GM12864 (cell line): Measurements from ENCODE around the gene CCDC182.

Experiments
- DNase-seq: peaks from one replicate; pipeline ENCODE4 v3.0.0-alpha.2; 2011; ENCODE audit warnings: low read depth
- H3K4me3 ChIP-seq: 2 replicates; pipeline ENCODE4 v1.5.1; 2011; ENCODE audit warnings: mild to moderate bottlenecking, low read depth, low read length, control low read depth
- TF ChIP-seq, protein P1 (sequence below): IDR thresholded peaks from 2 replicates; pipeline ENCODE4 v1.5.1; 2011; ENCODE audit warnings: low read depth, mild to moderate bottlenecking, moderate library complexity, low read length, control low read depth, inconsistent platforms; ENCODE audit errors: missing control alignments

Gene CCDC182

DNA sequence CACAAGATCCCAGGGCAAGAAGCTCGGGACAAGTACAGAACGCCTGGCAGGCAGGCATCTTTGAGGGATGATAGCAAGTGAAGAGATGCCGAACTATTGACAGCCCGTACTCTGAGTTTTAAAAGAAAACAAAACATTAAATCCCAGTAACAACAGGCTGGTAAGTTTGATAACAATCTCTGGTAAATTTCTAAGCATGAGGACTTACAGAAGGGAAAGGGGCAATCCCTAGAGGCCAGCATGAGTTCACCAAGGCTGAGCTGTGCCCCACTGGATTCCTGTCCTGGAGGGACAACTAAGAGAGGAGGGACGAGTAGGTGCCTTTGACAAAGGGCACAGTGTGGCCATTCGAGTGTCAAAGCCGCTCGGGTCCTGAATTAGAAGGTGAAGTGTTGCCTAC is 26.2 kb downstream of the CCDC182 start:
- TF ChIP-seq, protein P1, sequence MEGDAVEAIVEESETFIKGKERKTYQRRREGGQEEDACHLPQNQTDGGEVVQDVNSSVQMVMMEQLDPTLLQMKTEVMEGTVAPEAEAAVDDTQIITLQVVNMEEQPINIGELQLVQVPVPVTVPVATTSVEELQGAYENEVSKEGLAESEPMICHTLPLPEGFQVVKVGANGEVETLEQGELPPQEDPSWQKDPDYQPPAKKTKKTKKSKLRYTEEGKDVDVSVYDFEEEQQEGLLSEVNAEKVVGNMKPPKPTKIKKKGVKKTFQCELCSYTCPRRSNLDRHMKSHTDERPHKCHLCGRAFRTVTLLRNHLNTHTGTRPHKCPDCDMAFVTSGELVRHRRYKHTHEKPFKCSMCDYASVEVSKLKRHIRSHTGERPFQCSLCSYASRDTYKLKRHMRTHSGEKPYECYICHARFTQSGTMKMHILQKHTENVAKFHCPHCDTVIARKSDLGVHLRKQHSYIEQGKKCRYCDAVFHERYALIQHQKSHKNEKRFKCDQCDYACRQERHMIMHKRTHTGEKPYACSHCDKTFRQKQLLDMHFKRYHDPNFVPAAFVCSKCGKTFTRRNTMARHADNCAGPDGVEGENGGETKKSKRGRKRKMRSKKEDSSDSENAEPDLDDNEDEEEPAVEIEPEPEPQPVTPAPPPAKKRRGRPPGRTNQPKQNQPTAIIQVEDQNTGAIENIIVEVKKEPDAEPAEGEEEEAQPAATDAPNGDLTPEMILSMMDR, result no peak
- DNase-seq, result no peak
- H3K4me3 ChIP-seq, result no peak overlapping the region

DNA sequence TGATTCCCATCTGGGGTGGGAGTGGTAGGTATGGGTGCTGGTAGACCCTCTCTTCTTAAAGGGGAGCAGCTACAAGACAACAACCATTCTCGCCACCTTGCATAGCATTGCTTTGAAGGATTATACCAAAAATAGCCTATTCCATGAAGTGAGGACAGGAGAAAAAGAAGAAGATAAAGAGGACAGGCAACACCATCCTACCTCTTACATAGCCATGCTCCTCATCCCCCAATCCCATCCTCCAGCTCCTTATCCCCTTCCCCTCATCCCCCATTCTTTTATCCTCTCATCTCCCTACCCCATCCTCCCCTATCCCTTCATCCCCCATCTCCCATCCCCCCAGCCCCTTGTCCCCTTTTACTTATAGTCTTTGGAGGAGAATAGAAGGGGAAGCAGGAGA is 29.1 kb downstream of the CCDC182 start:
- no peak overlapping the region for H3K4me3 ChIP-seq
- DNase-seq, result no peak
- TF ChIP-seq, protein P1, result no peak

DNA sequence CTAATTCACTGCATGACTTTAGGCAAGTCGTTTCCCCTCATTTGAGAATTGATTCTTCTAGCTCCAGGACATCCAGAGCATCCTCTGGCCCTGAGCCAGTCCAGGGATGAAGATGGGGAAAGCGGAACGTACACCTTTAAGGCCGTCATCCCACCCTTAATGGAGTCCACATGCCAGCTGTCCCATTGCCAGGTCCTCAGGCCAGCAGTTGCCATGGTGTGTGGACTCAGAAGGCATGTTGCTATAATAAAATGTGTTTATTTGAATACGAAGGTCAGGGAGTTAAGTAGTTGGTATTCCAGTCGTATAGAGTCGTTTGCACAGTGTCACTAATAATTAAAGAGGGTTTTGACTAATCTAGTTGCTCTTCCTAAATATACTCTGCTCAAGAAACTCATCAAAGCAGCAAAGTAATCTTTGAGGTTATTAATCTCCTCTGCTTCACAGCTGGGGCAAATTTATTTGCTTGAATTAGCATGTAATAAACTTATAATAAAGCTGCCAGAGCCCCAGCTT is 30.4 kb downstream of the CCDC182 start:
- H3K4me3 ChIP-seq, result no peak overlapping the region
- TF ChIP-seq, protein P1, result no peak
- DNase-seq, result no peak

DNA sequence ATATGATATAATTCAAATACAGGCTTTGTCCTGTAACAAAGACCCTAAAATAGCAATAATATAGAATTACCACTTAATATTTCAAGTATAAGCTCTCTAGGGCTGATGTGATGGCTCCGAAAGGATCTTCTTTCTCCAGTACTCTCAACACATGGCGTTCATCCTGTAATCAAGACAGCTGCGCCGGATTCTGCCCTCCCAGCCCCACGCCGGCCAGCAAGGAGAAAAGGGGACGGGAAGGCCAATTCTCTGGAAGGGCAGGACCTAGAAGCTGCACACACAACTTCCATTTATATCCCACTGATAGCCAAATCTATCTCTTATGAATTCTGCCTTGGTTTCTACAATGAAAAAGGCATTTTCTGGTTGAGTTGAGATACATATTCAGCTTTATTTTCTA is 32.0 kb downstream of the CCDC182 start:
- no peak overlapping the region for H3K4me3 ChIP-seq
- TF ChIP-seq, protein P1, result no peak
- no peak for DNase-seq

DNA sequence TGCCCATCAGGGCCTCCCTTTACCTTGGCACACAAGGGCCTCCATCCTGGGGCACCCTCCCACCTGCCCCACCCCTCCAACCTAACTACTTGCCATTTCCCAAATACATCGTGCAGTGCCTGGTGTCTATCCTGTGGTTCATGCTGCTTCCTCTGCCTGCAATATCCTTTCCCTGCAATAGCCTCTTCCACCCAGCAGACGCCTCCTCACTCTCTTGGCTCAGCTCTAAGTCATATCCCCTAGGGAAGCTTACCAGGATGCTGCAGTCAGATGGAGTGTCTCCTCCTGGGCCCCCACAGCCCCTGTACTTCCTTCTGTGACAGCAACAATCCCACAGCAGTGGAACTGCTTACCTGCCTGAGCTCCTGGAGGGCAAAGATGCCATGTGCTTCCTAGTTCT is 36.7 kb downstream of the CCDC182 start:
- TF ChIP-seq, protein P1, result no peak
- H3K4me3 ChIP-seq, result no peak overlapping the region
- DNase-seq, result no peak

DNA sequence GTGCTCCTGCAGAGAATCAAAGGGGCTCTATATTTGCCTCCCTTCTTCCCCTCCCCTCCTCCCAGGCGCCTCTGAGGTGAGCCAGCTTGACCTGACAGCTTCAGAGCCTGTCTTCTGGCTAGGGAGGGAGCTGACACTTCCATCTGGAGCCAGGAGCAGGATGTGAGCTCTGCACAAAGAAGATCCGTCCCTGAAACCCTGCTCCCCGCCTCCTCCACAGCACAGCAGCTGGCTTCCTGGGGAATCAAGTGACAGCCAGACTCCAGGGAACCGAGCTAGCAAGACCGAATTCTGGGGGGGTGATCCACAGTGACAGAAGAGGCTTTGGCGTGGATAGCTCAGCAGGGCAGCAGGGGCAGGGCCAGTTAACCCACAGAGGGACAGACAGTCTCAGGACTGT is 37.2 kb downstream of the CCDC182 start:
- DNase-seq, result no peak
- TF ChIP-seq, protein P1, result no peak
- H3K4me3 ChIP-seq, result no peak overlapping the region

DNA sequence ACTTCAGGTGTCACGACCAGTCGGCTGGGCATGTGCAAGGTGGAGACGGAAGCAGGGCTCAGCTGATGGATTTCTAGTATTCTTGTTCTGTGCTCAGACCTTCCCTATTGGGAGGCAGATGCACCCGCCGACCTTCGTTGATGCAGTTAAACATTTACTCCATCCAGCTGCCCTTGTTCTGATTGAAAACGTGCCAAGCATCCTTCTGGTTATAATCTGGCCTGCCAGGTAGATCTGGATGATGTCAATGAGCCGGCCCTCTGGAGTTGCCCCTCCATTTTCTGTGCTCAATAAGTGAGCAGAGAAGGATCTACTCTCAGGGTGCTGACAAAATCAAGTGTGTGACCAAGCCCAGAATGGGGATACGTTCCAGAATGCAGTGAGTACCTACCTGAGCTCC is 38.3 kb downstream of the CCDC182 start:
- TF ChIP-seq, protein P1, result no peak
- H3K4me3 ChIP-seq, result no peak overlapping the region
- DNase-seq, result no peak
